HG03103 (cell line): ENCODE data around the gene FBXL20.

ENCODE experiments used
- ATAC-seq: cut with Tn5 transposase; IDR thresholded peaks from one replicate; pipeline ENCODE4 v1.9.1; 2021; ENCODE audit warnings: low read depth; ENCODE audit not compliant: unreplicated experiment

Gene FBXL20

GRCh38 chr17:39209317-39210092 is 191.9 kb downstream of the FBXL20 start:
- ATAC-seq: no peak

GRCh38 chr17:39208893-39209292 is 192.5 kb downstream of the FBXL20 start:
- no peak for ATAC-seq

- ATAC-seq: no peak
These were observed 193.3 kb downstream of the FBXL20 start for GRCh38 chr17:39208136-39208535.

GRCh38 chr17:39205112-39205526 is 196.3 kb downstream of the FBXL20 start:
- ATAC-seq: no peak

- no peak for ATAC-seq
These were observed 197.2 kb downstream of the FBXL20 start for GRCh38 chr17:39204245-39204644.
